ENCODE data around the gene MGAT4A.
"Not testable (repeated sequence)": the region's sequence is repeated elsewhere in the genome, so short reads cannot be mapped to it uniquely, and the experiment has no call there.

The MGAT4A gene

DNA sequence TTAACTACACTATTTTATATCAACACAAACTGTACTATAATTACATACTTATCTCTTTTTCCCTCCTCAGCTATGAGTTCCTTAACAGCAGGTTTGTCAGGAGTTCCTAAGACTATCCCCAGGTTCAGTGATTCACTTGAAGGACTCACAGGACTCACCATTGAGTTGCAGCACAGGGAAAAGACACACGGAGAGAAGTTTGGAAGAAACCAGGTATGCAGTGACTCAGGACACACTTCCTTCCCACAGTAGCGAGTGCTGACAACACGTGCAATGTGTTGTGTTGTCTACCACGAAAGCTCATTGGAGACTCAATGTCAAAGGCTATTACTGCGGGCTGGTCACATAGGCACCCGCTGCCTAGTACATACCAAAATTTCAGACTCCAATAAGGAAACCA is 32.0 kb downstream of the MGAT4A start:
- DNase-seq, result no peak

DNA sequence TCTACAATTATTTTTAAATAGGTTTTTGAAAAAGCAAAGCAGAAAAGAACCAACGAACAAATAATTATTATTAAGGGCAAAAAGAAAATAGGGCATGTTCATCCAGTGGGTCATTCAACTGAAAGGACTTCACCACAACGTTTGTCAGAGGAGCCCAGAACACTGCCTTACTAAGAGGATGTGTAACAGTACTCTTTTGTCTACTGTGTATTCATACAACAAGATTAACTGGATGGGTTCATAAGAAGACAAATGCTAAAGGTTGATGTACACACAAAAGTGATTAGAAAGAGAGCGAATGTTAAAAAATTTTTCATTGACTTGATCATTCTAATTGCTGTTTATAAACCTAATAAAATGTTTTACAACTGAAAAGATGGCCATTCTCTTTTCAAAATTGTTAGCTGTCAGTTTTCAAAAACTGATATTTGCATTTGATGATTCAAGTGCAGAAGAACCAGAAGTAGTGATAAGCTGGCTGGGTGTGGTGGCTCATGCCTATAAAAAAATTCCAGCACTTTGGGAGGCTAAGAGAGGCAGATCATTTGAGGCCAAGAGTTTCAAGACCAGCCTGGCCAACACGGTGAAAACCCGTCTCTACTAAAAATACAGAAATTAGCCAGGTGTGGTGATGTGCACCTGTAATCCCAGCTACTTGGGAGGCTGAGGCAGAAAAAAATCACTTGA is 33.1 kb downstream of the MGAT4A start:
- no peak for DNase-seq

DNA sequence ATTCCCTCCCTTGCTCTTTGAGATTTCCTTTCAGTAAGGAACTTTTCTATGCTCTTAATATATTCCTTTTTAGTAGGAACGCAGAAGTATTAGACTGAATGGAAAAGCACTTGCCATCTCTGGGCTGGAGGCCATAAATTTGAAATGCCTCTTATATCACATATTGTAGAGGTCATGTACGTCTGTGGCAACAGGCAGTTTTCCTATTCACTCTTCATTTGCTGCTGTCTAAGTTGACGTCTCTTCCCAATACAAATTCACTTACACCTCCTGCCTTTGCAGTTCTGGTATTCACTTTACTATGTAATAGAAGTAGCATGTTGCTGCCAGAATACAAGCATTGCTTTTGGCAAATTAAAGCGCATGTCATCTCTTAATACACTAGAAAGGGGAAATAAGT is 34.7 kb downstream of the MGAT4A start:
- no peak for DNase-seq

DNA sequence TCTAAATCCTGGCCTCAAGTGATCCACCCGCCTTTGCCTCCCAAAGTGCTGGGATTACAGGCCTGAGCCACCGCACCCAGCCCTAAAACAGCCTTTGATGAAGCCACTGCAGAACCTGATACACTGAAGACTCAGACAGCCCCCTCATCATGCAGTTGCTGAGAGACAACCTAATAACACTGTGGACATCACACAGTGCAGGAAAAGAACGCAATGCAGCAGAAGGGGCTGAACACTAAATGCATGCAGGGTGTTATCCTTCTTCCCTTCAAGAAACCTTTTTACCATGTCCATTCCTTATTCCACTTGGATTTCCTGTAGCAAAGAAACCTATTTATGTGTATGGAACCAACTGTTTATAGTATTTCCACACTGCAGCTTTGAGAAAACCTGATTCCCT is 35.7 kb downstream of the MGAT4A start:
- DNase-seq, result no peak

GRCh38 chr2:98693477-98693876 is 37.5 kb downstream of the MGAT4A start:
- no peak for DNase-seq

- DNase-seq, result no peak
These were observed 38.6 kb downstream of the MGAT4A start for GRCh38 chr2:98692090-98693054.

- no peak for DNase-seq
These were observed 39.6 kb downstream of the MGAT4A start for GRCh38 chr2:98691303-98691702.

GRCh38 chr2:98685930-98686887 is 44.7 kb downstream of the MGAT4A start:
- no peak for DNase-seq

DNA sequence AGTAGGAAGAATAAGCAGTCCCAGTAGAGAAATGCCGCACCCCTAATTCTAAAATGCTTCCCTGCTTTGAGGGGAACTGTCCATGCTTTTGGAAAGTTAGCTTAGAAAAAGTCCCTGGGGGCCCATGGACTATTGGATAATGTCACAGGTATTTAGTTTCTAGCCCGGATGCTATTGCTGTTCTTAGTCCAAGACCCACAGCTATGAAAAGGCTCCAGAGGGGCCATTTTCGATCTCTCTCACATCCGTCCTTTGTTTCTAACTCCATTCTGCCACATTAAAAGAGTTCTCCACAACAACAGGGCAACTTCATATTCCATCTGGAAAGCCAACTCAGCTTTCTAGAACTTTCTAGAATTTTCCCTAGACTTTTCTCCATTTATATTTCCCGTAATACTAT is 47.2 kb downstream of the MGAT4A start:
- DNase-seq, result no peak

DNA sequence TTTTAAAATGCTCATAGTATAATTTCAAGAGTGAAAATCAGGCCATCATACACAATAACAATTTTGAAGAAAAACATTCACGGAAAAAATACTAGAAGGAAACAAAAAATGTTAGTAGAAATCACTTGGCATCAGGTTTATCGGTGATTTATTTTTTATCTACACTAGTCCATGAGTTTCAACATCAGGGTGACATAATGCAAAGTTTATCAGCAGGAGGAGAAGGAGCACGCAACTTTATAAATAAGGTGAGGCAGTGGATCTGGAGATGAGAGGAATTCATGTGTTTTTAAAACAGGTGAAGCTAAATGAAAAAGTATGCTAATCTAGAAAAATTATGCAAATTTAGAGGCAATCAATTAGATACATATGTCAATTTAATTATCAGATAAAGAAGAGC is 54.2 kb downstream of the MGAT4A start:
- DNase-seq, result no peak

DNA sequence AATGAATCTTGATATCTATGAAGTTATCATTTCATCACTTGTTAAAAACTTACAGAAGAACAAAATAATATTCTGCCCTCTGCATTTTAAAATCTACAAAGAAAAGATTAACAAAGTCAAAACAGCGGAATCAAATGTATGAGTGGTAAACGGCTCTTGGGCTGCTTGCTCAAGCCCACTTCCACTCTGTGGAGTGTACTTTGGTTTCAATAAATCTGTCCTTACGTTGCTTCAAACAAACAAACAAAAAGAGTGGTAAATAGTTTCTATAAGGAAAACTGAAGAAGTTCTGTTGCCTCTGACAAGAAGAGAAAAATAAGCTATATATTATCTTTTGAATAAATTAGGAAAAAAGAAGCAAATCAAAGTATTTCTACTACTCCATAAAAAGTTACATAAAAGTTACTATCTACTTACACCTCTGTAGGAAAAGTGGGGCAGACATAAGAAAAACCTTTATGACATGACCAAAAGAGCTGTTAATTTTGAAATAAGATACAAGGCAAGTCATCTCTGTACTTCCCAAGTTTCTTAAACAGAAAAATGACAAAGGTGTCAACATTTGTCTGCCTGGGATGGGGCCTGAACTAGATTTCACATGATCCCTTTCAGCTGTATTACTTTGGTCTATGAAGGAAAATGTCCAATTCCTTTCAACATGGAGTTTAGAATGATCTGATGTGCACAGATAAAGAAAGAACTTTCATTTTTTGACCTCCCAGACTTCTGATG is 56.5 kb downstream of the MGAT4A start:
- no peak for DNase-seq

DNA sequence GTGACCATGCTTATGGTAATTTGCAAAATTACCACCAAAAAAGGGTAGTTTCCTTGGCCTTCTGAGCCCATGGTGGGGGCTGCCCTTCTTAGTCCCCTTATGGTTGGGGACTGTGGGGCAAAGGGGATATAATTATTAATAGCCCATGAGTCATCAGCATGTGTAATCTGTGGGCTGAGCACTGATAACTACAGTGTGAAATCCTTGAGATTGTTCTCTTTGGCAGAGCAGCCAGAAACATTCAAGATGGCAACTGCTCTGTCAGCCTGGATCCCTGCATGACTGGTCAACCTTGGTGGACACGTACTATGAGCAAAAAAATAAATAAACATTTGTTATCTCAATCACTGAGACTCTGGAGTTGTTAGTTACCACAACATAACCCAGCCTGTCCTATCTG is 61.3 kb downstream of the MGAT4A start:
- no peak for DNase-seq

GRCh38 chr2:98665677-98666076 is 65.3 kb downstream of the MGAT4A start:
- no peak for DNase-seq

DNA sequence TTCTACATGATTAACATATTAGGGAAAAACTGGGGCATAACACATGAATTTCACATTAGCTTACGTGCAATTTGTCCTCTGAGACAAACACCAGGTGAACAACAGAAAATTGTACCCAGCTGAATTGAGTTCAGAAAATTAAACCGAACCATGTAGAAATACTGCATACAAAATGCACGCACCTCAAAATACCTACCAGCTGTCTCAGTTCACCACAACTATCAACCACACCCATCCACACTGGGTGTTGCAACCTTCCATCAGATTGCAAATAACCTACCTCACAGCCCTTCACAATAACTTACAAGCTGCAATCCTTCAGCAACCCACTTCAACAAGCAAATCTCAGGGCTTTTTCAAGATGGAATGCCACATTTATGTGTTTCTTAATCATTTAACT is 66.6 kb downstream of the MGAT4A start:
- DNase-seq, result peak; percentile 79

DNA sequence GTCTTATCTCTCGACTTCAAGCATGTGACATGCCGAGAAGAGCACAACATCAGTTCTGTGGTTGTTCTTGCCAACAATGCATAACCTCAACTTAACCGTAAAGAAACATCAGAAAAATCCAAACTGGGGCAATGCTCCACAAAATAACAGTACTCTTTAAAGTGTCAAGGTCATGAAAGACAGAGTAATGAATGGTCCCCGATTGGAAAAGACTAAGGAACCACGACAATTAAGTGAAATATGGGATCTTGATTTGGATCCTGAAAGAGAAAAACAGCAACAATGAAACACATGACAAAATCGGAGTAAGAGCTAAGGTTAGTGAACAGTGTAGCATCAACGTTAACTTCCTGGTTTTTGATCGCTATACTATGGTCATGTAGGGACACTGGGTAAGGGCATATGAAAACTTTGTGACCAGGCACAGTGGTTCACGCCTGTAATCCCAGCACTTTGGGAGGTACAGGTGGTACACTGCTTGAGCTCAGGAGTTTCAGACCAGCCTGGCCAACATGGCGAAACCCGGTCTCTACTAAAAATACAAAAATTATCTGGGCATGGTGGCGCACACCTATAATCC is 67.3 kb downstream of the MGAT4A start:
- peak; percentile 52 for DNase-seq

- not testable (repeated sequence) for DNase-seq
These were observed 71.5 kb downstream of the MGAT4A start for GRCh38 chr2:98659491-98659840.

- DNase-seq, result no peak
These were observed 72.0 kb downstream of the MGAT4A start for GRCh38 chr2:98658816-98659490.

DNA sequence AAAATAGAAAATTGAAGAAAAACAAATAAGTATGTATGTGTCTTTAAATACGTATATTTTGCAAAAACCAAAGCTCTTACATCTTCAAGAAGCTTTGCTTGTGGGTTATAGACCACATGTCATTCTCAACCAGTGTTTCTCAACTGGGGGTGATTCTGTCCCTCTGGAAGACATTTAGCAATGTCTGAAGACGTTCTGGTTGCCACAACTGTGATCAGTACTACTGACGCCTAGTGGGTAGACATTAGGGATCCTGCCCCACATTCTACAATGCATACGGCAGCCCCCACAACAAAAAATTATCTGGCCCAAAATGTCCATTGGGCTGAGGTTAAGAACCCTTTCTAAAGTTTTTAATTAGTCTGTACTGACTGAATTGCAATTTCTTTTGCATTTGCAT is 74.1 kb downstream of the MGAT4A start:
- DNase-seq, result peak; percentile 77

GRCh38 chr2:98654699-98655495 is 76.0 kb downstream of the MGAT4A start:
- peak; percentile 82 for DNase-seq

DNA sequence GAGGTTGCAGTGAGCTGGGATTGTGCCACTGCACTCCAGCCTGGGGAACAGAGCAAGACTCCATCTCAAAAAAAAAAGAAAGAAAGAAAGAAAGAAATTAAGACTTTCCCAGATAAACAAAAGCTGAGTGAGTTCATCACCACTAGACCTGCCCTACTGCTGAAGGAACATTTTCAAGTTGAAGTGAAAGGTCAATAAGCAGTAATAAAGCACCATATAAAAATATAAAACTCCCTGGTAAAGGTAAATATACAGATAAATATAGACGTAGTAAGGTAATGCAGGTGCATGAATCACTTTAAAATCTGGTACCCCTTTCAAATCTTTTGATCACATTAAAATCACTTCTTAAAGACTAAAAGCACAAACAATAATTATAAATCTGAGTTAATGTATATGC is 79.9 kb downstream of the MGAT4A start:
- DNase-seq, result no peak

- DNase-seq, result no peak
These were observed 80.9 kb downstream of the MGAT4A start for GRCh38 chr2:98649992-98650375.

Measured in hematopoietic multipotent progenitor cell treated with erythropoietin and hydrocortisone succinate and interleukin-3 and kit ligand, for 4 days (in vitro differentiated cells).